22Rv1 (cell line): ENCODE data around the gene KMT2B.
A peak's percentile ranks its signal among the peaks of the same experiment; 100 is the strongest.

Source experiments
- H3K27ac ChIP-seq: fragments of 450-650 bp; 2 replicates; pipeline ENCODE4 v1.5.1; 2017
- ZFX ChIP-seq: fragments of 450-650 bp; IDR thresholded peaks from 2 replicates; pipeline ENCODE4 v1.6.1; 2017; ENCODE audit warnings: antibody characterized with exemption, borderline replicate concordance
- TF ChIP-seq, protein P1 (sequence below): fragments of 450-650 bp; IDR thresholded peaks from 2 replicates; pipeline ENCODE4 v1.5.1; 2017; ENCODE audit warnings: mild to moderate bottlenecking

KMT2B gene

DNA sequence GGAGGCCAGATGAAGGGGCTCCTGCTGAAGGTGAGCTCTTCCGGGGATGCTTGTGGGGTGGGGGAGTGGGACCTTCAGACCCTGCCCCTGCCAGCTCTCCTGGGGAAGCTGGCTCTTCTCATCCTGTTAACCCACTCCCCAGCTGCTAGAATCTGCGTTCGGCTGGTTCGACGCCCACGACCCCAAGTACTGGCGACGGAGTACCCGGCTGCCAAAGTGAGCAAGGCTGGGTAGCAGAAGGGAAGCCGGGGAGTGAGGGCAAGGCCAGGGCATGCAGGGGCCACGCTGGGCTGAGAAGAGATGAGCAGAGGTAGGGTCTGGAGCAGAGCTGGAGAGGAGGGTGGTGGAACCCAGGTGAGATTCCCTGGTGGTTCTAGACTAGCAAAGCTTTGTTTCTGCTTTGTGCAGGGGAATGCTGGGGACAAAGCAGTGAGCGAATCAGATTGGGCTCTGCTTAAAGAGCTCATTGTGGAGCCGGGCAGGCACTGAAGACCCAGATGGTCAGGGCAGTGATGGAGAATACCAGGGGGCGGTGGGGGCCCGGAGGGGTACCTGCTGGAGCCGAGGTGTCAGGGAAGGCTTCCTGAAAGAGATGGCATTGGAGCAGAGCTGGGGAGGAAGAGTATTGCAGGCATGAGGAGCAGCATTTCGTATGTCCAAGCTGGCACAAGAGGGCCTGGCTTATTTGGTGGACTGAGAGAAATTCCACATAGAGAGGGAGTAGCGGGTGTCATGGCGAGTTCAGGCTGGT is 10.3 kb downstream of the KMT2B start:
- H3K27ac ChIP-seq = no peak overlapping the region
- TF ChIP-seq ZFX = no peak
- TF ChIP-seq, protein P1, sequence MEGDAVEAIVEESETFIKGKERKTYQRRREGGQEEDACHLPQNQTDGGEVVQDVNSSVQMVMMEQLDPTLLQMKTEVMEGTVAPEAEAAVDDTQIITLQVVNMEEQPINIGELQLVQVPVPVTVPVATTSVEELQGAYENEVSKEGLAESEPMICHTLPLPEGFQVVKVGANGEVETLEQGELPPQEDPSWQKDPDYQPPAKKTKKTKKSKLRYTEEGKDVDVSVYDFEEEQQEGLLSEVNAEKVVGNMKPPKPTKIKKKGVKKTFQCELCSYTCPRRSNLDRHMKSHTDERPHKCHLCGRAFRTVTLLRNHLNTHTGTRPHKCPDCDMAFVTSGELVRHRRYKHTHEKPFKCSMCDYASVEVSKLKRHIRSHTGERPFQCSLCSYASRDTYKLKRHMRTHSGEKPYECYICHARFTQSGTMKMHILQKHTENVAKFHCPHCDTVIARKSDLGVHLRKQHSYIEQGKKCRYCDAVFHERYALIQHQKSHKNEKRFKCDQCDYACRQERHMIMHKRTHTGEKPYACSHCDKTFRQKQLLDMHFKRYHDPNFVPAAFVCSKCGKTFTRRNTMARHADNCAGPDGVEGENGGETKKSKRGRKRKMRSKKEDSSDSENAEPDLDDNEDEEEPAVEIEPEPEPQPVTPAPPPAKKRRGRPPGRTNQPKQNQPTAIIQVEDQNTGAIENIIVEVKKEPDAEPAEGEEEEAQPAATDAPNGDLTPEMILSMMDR = no peak

DNA sequence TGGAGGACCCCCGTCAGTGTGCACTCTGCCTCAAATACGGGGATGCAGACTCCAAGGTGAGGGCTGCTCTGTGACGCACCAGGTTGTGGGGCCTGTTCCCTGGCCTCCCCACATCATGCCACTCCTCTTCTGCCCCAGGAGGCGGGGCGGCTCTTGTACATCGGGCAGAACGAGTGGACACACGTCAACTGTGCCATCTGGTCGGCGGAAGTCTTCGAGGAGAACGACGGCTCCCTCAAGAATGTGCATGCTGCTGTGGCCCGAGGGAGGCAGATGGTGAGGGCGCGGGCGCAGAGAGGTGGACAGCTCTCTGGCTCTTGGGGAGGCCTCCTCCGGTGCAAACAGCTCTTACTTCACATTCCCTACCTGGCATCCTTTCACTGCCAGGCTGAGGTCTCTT is 11.2 kb downstream of the KMT2B start:
- no peak overlapping the region; the same call in 1 of the 2 replicates for H3K27ac ChIP-seq
- TF ChIP-seq, protein P1 = no peak
- TF ChIP-seq ZFX = no peak

DNA sequence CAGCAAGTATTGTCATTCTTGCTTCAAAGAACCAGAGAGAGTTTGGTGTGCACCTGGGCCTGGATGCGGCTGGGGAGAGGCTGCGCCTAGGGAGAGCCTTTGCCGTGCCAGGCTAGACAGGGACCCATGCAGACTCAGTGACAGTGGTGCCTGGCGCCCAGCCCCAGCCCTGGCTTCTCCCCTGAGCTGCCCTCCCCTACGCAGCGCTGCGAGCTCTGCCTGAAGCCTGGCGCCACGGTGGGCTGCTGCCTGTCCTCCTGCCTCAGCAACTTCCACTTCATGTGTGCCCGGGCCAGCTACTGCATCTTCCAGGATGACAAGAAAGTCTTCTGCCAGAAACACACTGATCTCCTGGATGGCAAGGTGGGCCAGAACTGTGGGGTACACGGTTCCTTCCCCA is 12.0 kb downstream of the KMT2B start:
- H3K27ac ChIP-seq = peak overlapping the region; percentile 63; the same call in 1 of the 2 replicates
- TF ChIP-seq, protein P1 = no peak
- no peak for TF ChIP-seq ZFX

DNA sequence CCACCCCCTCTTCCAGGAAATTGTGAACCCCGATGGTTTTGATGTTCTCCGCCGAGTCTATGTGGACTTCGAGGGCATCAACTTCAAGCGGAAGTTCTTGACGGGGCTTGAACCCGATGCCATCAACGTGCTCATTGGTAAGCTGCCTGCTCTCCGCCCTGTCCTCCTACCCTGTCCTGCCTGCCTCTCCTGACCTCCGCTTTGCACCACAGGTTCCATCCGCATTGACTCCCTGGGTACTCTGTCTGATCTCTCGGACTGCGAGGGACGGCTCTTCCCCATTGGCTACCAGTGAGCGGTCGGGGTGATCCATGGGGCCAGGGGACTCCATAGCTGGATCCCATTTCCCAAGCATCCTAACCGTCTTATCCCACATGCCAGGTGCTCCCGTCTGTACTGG is 12.5 kb downstream of the KMT2B start:
- H3K27ac ChIP-seq = peak overlapping the region; percentile 63

GRCh38 chr19:35731353-35731752 is 13.6 kb downstream of the KMT2B start:
- TF ChIP-seq, protein P1 = no peak
- TF ChIP-seq ZFX = no peak
- H3K27ac ChIP-seq = peak overlapping the region; percentile 63

More for the DNA sequence above, 12.5 kb downstream of the KMT2B start:
- TF ChIP-seq ZFX = no peak
- TF ChIP-seq, protein P1 = no peak

DNA sequence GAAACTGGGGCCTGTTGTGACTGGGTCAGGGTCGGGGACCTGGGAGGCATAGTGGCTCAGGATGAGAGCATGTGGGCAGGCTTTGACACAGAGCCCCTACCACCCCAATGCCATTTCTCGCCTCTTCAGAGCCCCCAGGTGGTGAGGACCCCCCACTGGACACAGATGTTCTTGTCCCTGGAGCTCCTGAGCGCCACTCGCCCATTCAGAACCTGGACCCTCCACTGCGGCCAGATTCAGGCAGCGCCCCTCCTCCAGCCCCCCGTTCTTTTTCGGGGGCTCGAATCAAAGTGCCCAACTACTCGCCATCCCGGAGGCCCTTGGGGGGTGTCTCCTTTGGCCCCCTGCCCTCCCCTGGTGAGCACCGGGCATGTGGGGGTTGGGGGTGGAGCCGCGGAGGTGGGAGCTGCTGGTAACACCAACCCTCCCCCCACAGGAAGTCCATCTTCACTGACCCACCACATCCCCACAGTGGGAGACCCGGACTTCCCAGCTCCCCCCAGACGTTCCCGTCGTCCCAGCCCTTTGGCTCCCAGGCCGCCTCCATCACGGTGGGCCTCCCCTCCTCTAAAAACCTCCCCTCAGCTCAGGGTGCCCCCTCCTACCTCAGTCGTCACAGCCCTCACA is 14.1 kb downstream of the KMT2B start:
- H3K27ac ChIP-seq = peak overlapping the region; percentile 63
- TF ChIP-seq, protein P1 = no peak
- TF ChIP-seq ZFX = no peak
